Ishikawa (cell line): Measurements from ENCODE around the gene ARHGEF4.

Experiments used
- CEBPB ChIP-seq: IDR thresholded peaks from 2 replicates; pipeline ENCODE4 v1.6.1; 2012
- EP300 ChIP-seq: IDR thresholded peaks from 2 replicates; pipeline ENCODE4 v1.6.1; 2012; ENCODE audit warnings: borderline replicate concordance
- YY1 ChIP-seq: IDR thresholded peaks from 2 replicates; pipeline ENCODE4 v1.6.1; 2012; ENCODE audit warnings: low read depth
- ZBTB7A ChIP-seq: IDR thresholded peaks from 2 replicates; pipeline ENCODE4 v1.6.1; 2012; ENCODE audit warnings: low read depth
- TF ChIP-seq, protein P1 (sequence below): IDR thresholded peaks from 2 replicates; pipeline ENCODE4 v1.6.1; 2012; ENCODE audit warnings: low read depth, mild to moderate bottlenecking
- TF ChIP-seq, protein P2 (sequence below): IDR thresholded peaks from 2 replicates; pipeline ENCODE4 v1.6.1; 2012

DNA sequence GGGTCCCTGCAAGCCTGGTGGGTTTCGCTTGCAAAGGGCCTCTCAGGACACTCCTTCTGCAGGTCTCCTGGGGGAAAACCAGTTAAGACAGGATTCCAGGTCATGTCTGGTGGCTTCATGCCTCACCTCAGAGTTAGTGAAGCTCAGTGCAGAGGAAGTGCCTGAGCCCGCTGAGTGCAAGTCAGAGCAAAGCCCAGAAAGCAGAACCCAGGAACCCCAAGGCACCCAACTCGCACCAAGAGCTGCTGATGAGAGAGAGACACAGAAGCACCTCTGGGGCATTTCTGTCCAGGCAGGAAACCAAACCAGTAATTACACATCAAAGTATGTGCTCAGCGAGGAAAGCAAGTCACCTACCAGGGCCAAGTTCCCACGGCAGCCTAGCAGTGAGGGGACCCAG, 78.4 kb downstream of the ARHGEF4 start:
- TF ChIP-seq ZBTB7A (no peak), EP300 (no peak), CEBPB (no peak), YY1 (no peak)
- TF ChIP-seq, protein P1, sequence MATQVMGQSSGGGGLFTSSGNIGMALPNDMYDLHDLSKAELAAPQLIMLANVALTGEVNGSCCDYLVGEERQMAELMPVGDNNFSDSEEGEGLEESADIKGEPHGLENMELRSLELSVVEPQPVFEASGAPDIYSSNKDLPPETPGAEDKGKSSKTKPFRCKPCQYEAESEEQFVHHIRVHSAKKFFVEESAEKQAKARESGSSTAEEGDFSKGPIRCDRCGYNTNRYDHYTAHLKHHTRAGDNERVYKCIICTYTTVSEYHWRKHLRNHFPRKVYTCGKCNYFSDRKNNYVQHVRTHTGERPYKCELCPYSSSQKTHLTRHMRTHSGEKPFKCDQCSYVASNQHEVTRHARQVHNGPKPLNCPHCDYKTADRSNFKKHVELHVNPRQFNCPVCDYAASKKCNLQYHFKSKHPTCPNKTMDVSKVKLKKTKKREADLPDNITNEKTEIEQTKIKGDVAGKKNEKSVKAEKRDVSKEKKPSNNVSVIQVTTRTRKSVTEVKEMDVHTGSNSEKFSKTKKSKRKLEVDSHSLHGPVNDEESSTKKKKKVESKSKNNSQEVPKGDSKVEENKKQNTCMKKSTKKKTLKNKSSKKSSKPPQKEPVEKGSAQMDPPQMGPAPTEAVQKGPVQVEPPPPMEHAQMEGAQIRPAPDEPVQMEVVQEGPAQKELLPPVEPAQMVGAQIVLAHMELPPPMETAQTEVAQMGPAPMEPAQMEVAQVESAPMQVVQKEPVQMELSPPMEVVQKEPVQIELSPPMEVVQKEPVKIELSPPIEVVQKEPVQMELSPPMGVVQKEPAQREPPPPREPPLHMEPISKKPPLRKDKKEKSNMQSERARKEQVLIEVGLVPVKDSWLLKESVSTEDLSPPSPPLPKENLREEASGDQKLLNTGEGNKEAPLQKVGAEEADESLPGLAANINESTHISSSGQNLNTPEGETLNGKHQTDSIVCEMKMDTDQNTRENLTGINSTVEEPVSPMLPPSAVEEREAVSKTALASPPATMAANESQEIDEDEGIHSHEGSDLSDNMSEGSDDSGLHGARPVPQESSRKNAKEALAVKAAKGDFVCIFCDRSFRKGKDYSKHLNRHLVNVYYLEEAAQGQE, result no peak
- TF ChIP-seq, protein P2, sequence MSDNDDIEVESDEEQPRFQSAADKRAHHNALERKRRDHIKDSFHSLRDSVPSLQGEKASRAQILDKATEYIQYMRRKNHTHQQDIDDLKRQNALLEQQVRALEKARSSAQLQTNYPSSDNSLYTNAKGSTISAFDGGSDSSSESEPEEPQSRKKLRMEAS, result no peak
